Karpas-422 (cell line): Measurements from ENCODE around the gene TP53I11. TPM values are rescaled to one million over a fixed set of nuclear protein-coding genes. Genes with fewer than 3 reads are reported as not detected.

ENCODE experiments used
- DNase-seq: peaks from one replicate; pipeline ENCODE4 v3.0.0-alpha.2; 2015
- H2AFZ ChIP-seq: fragments of 200-600 bp; sonication (generic); 2 replicates; pipeline ENCODE4 v1.6.1; 2014; ENCODE audit warnings: antibody characterized with exemption, low read length, mixed read lengths
- H3K27ac ChIP-seq: fragments of 200-600 bp; sonication (generic); 2 replicates; pipeline ENCODE4 v1.5.1; 2014; ENCODE audit warnings: mild to moderate bottlenecking, low read length, moderate library complexity
- H3K27me3 ChIP-seq: fragments of 200-600 bp; sonication (generic); 2 replicates; pipeline ENCODE4 v1.6.1; 2014; ENCODE audit warnings: low read length, mixed read lengths
- H3K36me3 ChIP-seq: fragments of 200-600 bp; sonication (generic); 2 replicates; pipeline ENCODE4 v1.6.1; 2014; ENCODE audit warnings: low read length, mixed read lengths; ENCODE audit not compliant: insufficient read depth
- H3K4me1 ChIP-seq: fragments of 200-600 bp; sonication (generic); 2 replicates; pipeline ENCODE4 v1.6.1; 2014; ENCODE audit warnings: mild to moderate bottlenecking, low read length, mixed read lengths
- H3K4me2 ChIP-seq: fragments of 200-600 bp; sonication (generic); 2 replicates; pipeline ENCODE4 v1.6.1; 2014; ENCODE audit warnings: low read length, low read depth, mild to moderate bottlenecking; ENCODE audit not compliant: poor library complexity, severe bottlenecking
- H3K4me3 ChIP-seq: fragments of 200-600 bp; sonication (generic); 2 replicates; pipeline ENCODE4 v1.5.1; 2014; ENCODE audit warnings: mild to moderate bottlenecking, antibody characterized with exemption, low read length, mixed read lengths
- H3K79me2 ChIP-seq: fragments of 200-600 bp; sonication (generic); 2 replicates; pipeline ENCODE4 v1.6.1; 2014; ENCODE audit warnings: mild to moderate bottlenecking, low read length, mixed read lengths
- H3K9ac ChIP-seq: fragments of 200-600 bp; sonication (generic); 2 replicates; pipeline ENCODE4 v1.6.0; 2014; ENCODE audit warnings: low read length
- H3K9me2 ChIP-seq: fragments of 200-600 bp; sonication (generic), shearing (Covaris generic); replicated peaks from 2 replicates; pipeline ENCODE4 v1.6.0; 2014; ENCODE audit warnings: mild to moderate bottlenecking, low read length, moderate library complexity; ENCODE audit not compliant: insufficient read depth
- H3K9me3 ChIP-seq: fragments of 300-700, 200-600 bp; sonication (generic); 2 replicates; pipeline ENCODE4 v1.6.1; 2014; ENCODE audit warnings: low read length, mixed read lengths
- H4K20me1 ChIP-seq: fragments of 200-600 bp; sonication (generic); 2 replicates; pipeline ENCODE4 v1.6.1; 2014; ENCODE audit warnings: mild to moderate bottlenecking, antibody characterized with exemption, low read length, low read depth; ENCODE audit not compliant: insufficient read depth
- total RNA-seq: library from RNA; depleted of rRNA; stranded (reverse); fragments of >200 nt; shearing (Covaris generic); gene quantifications from 2 replicates; pipeline ENCODE4 v1.2.3, GENCODE V29; 2014; ENCODE audit warnings: low replicate concordance

TP53I11 gene
- total RNA-seq, 1 experiment from 2014 or later = 0.34 TPM

DNA sequence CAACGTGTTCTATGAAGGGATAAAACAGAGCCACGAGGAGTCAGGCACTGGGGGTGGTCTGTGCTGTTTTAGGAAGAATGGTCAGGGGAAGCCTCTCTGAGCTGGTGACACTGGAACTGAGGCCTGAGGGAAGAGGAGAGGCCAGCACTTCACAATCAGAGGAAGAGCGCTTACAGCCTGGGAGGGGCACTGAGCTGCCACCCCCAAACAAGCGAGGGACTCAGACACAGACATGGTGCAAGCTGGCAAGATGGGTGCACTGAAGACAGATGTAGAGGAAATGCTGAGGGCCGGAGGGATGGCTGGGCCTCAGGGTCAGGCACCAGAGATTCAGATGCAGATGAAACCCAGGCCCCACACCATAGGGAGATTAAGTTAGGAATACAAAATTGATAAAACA is 40.0 kb upstream of the TP53I11 start:
- no peaks in the 10 kb centered on the region for H4K20me1 ChIP-seq
- H3K9me2 ChIP-seq = no peaks in the 10 kb centered on the region
- DNase-seq = no peak

DNA sequence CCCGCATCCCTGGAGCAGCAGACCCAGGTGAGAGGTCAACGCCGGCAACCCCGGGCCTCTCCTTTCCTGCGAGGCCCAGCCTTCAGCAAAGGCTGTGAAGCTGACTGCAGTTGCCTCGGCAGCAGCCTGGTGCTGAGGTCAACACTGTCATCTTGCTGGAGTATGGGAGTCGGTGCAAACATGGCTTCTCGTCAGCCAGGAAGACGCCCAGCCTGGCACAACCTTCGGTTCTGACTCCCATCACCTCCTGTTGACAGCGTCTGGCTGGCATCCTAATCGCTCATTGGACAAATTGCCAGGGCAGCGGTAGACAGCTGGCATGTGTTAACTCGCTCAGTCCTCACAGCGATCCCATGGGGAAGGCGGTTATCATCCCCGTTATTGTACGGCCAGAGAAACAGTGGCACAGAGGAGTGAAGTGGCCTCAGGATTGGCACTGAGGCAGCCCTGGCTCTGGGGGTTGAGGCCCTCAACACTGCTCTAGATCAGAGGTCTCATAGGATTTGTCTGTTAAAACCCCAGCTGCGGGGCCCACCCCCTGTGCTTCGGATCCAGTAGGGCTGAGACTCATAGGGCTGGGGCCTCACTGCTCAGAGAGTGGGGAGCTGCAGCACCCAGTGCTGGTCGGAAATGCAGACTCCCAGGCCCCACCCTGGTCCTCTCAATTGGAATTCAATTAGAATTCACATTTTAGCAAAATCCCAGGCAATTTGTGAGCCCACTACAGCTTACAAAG is 39.3 kb upstream of the TP53I11 start:
- Histone ChIP-seq H3K36me3 (no peaks in the 10 kb centered on the region), H4K20me1 (no peaks in the 10 kb centered on the region), H3K27me3 (no peaks in the 10 kb centered on the region), H3K9me3 (no peaks in the 10 kb centered on the region), H3K9me2 (no peaks in the 10 kb centered on the region), H2AFZ (no peak overlapping the region), H3K79me2 (no peaks in the 10 kb centered on the region), H3K4me3 (no peak overlapping the region), H3K27ac (no peak overlapping the region), H3K4me1 (peaks cover 9% of the 10 kb centered on the region), H3K9ac (no peak overlapping the region), H3K4me2 (no peak overlapping the region)
- no peak for DNase-seq

More for the DNA sequence above, 40.0 kb upstream of the TP53I11 start:
- no peak overlapping the region for H3K27ac ChIP-seq
- H3K9ac ChIP-seq = no peak overlapping the region
- no peaks in the 10 kb centered on the region for H3K9me3 ChIP-seq
- H3K4me1 ChIP-seq = peaks cover 9% of the 10 kb centered on the region
- no peak overlapping the region for H3K4me3 ChIP-seq
- H3K4me2 ChIP-seq = no peak overlapping the region
- H3K27me3 ChIP-seq = no peaks in the 10 kb centered on the region
- H3K36me3 ChIP-seq = no peaks in the 10 kb centered on the region
- no peak overlapping the region for H2AFZ ChIP-seq
- no peaks in the 10 kb centered on the region for H3K79me2 ChIP-seq

DNA sequence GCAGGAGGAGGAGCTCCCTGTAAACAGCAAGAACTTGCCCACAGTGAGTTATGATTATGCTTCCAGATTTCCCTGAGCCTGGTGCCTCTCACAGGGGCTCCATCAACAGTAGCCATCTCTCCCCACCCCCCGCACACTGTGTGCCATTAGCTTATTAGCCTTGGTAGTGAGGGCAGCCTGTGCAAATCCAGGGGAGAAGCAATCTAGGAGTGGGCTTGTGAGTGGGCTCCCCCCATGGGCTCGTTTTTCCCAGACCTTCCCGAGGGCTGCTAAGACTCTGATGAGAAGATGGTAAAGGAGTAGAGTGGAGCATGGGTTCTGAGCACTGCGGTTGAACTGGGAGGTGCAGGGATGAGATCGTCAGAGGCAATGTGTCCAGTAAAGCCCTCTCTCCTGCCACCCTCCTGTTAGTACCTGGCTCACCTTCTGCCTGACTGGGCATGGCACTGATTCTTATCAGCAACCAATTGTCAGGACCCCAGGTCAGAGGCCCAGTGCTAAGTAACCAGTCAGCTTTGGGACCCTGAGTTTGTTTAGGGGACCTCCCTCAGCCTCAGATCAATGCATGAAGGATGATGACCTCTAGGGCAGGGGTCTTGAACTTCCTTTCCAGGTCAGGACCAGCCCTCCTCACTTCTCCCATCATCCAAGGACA is 38.4 kb upstream of the TP53I11 start:
- H3K4me2 ChIP-seq = no peak overlapping the region

DNA sequence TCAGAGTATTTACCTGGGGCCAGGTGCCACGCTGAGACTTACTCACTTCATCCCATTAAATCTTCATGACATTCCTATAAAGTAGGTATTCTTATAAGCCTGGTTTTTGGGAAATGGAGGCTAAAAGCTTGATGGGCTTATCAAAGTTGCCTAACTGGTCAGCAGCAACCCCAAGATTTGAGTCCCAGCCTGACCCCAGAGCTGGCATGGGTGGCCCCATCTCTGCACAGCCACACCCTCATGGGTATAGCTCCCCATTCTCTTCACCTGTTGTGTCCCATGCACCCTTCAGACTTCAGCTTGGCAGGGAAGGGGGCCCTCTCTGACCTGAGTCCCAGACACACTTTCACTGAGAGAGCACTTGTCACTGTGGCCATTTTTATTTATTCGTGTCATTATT is 37.4 kb upstream of the TP53I11 start:
- DNase-seq = no peak
- no peak overlapping the region for H3K4me2 ChIP-seq
- no peak overlapping the region for H3K27ac ChIP-seq
- no peak overlapping the region for H3K4me3 ChIP-seq
- peaks cover 9% of the 10 kb centered on the region for H3K4me1 ChIP-seq
- H2AFZ ChIP-seq = no peak overlapping the region
- no peak overlapping the region for H3K9ac ChIP-seq
- H3K36me3 ChIP-seq = no peaks in the 10 kb centered on the region
- H3K79me2 ChIP-seq = no peaks in the 10 kb centered on the region
- no peaks in the 10 kb centered on the region for H4K20me1 ChIP-seq
- H3K9me3 ChIP-seq = no peaks in the 10 kb centered on the region
- H3K9me2 ChIP-seq = no peaks in the 10 kb centered on the region
- H3K27me3 ChIP-seq = no peaks in the 10 kb centered on the region

More for the DNA sequence above, 38.4 kb upstream of the TP53I11 start:
- Histone ChIP-seq H3K27me3 (no peaks in the 10 kb centered on the region), H3K4me3 (no peak overlapping the region), H3K9me3 (no peaks in the 10 kb centered on the region), H4K20me1 (no peaks in the 10 kb centered on the region), H3K79me2 (no peaks in the 10 kb centered on the region), H3K4me1 (peaks cover 9% of the 10 kb centered on the region), H3K36me3 (no peaks in the 10 kb centered on the region), H3K27ac (no peak overlapping the region), H3K9ac (no peak overlapping the region), H2AFZ (no peak overlapping the region), H3K9me2 (no peaks in the 10 kb centered on the region)
- DNase-seq = no peak

DNA sequence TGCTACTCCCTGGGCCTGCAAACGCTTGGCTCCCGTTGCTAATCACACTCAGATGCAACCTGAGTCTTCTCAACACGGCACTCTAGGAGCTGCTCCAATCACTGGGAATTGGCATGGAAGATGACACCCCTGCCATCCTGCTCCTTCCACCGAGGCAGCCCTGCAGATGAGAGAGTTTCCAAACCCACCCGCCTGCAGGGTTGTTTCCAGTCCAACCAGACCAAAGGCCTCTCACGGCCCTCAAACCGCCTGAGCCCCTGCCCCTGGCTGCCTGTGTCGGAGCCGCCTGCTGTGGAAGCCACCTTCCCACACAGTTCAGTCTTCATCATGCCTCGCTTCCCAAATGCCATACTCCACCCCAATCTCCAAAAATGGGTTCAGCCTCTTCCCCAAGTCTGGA is 36.8 kb upstream of the TP53I11 start:
- Histone ChIP-seq H3K9ac (no peak overlapping the region), H2AFZ (no peak overlapping the region), H3K36me3 (no peaks in the 10 kb centered on the region), H3K27ac (no peak overlapping the region), H3K4me2 (no peak overlapping the region), H3K27me3 (no peaks in the 10 kb centered on the region), H3K4me3 (no peak overlapping the region), H3K9me3 (no peaks in the 10 kb centered on the region), H3K9me2 (no peaks in the 10 kb centered on the region), H3K79me2 (no peaks in the 10 kb centered on the region), H4K20me1 (no peaks in the 10 kb centered on the region), H3K4me1 (peaks cover 4% of the 10 kb centered on the region; the same call in 1 of the 2 replicates)
- DNase-seq = no peak

DNA sequence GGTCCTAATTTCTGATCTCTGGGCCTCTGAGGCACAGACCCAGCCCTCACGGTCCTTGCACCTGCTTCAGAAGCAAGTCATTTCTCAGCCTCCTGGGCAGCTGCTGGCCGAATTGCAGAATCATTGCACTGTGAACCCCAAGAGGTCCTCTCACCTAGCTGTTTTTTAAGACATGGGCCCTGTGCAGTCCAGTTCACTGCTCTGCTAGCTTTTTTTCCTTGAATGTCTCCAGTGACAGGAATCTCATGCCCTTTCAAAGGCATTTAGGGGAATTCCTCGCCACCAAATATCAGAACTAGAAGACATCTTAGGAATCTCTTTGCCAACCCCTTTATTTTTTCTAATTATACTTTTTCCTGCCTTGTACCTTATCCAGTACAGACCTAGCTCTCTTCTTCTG is 35.6 kb upstream of the TP53I11 start:
- Histone ChIP-seq H3K9me3 (no peaks in the 10 kb centered on the region), H3K27ac (no peak overlapping the region), H4K20me1 (no peaks in the 10 kb centered on the region), H2AFZ (no peak overlapping the region), H3K9ac (no peak overlapping the region), H3K27me3 (no peaks in the 10 kb centered on the region), H3K4me1 (no peaks in the 10 kb centered on the region), H3K36me3 (no peaks in the 10 kb centered on the region), H3K4me2 (no peak overlapping the region), H3K9me2 (no peaks in the 10 kb centered on the region), H3K4me3 (no peak overlapping the region), H3K79me2 (no peaks in the 10 kb centered on the region)
- no peak for DNase-seq

DNA sequence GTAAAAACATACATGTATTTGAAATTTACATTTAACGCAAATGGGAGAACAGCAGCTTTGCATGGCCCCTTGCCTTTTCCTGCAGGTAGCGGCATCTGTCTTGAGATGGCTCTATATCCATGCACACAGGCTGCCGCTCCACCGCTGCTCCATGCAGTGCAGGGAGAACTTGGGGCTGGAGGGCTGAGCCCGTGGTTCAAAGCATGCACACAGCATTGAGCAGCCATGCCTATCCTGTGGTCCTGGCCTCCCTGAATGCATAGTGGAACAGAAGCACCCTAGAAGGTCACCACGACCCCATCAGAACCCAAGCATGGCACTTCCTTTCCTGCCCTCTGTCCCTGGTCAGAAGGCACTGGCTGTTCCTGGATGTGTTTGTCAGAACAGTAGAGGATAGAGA is 35.0 kb upstream of the TP53I11 start:
- Histone ChIP-seq H3K4me2 (no peak overlapping the region), H3K36me3 (no peaks in the 10 kb centered on the region), H3K4me1 (no peaks in the 10 kb centered on the region), H3K9me2 (no peaks in the 10 kb centered on the region), H2AFZ (no peak overlapping the region), H3K79me2 (no peaks in the 10 kb centered on the region), H3K27ac (no peak overlapping the region), H3K9ac (no peak overlapping the region), H3K4me3 (no peak overlapping the region), H4K20me1 (no peaks in the 10 kb centered on the region), H3K9me3 (no peaks in the 10 kb centered on the region), H3K27me3 (no peaks in the 10 kb centered on the region)
- no peak for DNase-seq

DNA sequence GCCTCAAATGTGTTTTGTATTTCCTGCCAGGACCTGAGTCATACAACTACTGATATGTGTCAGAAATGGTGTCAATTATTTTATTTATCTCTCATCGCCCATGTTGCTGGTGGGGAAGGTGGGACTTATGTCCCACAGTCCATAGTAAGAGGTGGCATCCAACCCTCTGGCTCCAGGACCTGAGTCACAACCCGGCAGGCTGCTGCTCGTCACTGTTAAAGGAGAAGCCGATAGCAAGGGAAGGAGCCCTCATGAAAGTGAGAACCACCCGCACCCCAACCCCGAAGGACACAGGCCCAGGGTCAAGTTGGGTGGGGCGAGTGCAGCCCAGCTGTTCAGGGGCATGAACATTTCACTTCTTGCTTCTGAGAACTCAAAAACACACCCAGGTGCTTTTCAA is 33.1 kb upstream of the TP53I11 start:
- Histone ChIP-seq H3K9me2 (no peaks in the 10 kb centered on the region), H3K9ac (no peak overlapping the region), H4K20me1 (no peaks in the 10 kb centered on the region), H3K9me3 (no peaks in the 10 kb centered on the region), H3K4me2 (no peak overlapping the region), H3K4me1 (no peaks in the 10 kb centered on the region), H3K4me3 (no peak overlapping the region), H2AFZ (no peak overlapping the region), H3K36me3 (no peaks in the 10 kb centered on the region), H3K27me3 (no peaks in the 10 kb centered on the region), H3K27ac (no peak overlapping the region), H3K79me2 (no peaks in the 10 kb centered on the region)
- DNase-seq = no peak
